CD4-positive, alpha-beta T cell (primary cell): ENCODE data around the gene PPIL1. TPM values are rescaled to one million over a fixed set of nuclear protein-coding genes. Genes with fewer than 3 reads are reported as not detected.

ENCODE experiments used
- ATAC-seq: fragments of 200-7000 bp; cut with Tn5 transposase; one replicate; pipeline ENCODE4 v1.10.0; 2022; ENCODE audit warnings: mild to moderate bottlenecking; ENCODE audit not compliant: poor library complexity
- CTCF ChIA-PET: fragments of 350-600 bp; sonication (Branson Sonifier 250); formaldehyde crosslinking; loops from one replicate; lab custom pipeline; 2021; ENCODE audit warnings: antibody characterized with exemption, inconsistent platforms; lab: Charles Lee
- POLR2A ChIA-PET: fragments of 350-600 bp; sonication (Branson Sonifier 250); formaldehyde crosslinking; loops from one replicate; lab custom pipeline; 2021; ENCODE audit warnings: antibody characterized with exemption, inconsistent platforms; lab: Charles Lee
- DNase-seq, 14 experiments: peaks; one replicate each; pipeline ENCODE4 v3.0.0-alpha.2; 2013 to 2020; ENCODE audit warnings: mixed read lengths in 2 of 14
- H3K27ac ChIP-seq, 2 donors: one replicate each; pipeline versions ENCODE4 v1.5.1 to v1.7.0; 2013; ENCODE audit warnings: low read length in 2 of 2, low read depth in 1 of 2, mild to moderate bottlenecking in 1 of 2
- H3K27me3 ChIP-seq, 2 experiments: 1 replicate in 1 of 2; 2 replicates in 1 of 2; pipeline versions ENCODE4 v1.6.1 to v1.7.0; 2013; ENCODE audit warnings: low read length in 2 of 2, control low read depth in 1 of 2, mild to moderate bottlenecking in 1 of 2, moderate library complexity in 1 of 2; ENCODE audit not compliant: insufficient read depth in 2 of 2, control insufficient read depth in 1 of 2
- H3K36me3 ChIP-seq: one replicate; pipeline ENCODE4 v1.6.1; 2013; ENCODE audit warnings: low read length, control low read depth; ENCODE audit not compliant: insufficient read depth
- H3K4me1 ChIP-seq: one replicate; pipeline ENCODE4 v1.6.1; 2013; ENCODE audit warnings: low read length, control low read depth; ENCODE audit not compliant: insufficient read depth
- H3K4me3 ChIP-seq: one replicate; pipeline ENCODE4 v1.5.1; 2013; ENCODE audit warnings: mild to moderate bottlenecking, low read length, moderate library complexity
- H3K9me3 ChIP-seq, 2 experiments: 1 replicate in 1 of 2; 2 replicates in 1 of 2; pipeline versions ENCODE4 v1.6.1 to v1.7.0; 2013; ENCODE audit warnings: low read length in 2 of 2, mild to moderate bottlenecking in 2 of 2, control low read depth in 1 of 2, moderate library complexity in 1 of 2; ENCODE audit not compliant: control insufficient read depth in 1 of 2, insufficient read depth in 1 of 2
- H3K27ac Mint-ChIP-seq: one replicate; pipeline ENCODE4 v1.8.0; 2020; ENCODE audit warnings: mixed read lengths
- H3K27me3 Mint-ChIP-seq: one replicate; pipeline ENCODE4 v1.8.0; 2021; ENCODE audit warnings: mixed read lengths
- H3K36me3 Mint-ChIP-seq: one replicate; pipeline ENCODE4 v1.8.0; 2021; ENCODE audit warnings: low read depth, mixed read lengths
- H3K4me1 Mint-ChIP-seq: one replicate; pipeline ENCODE4 v1.8.0; 2021; ENCODE audit warnings: low read depth, mixed read lengths
- H3K4me3 Mint-ChIP-seq: one replicate; pipeline ENCODE4 v1.8.0; 2020; ENCODE audit warnings: mild to moderate bottlenecking, mixed read lengths
- H3K9me3 Mint-ChIP-seq: one replicate; pipeline ENCODE4 v1.8.0; 2020; ENCODE audit warnings: mixed read lengths
- CTCF ChIP-seq: fragments of 200-600 bp; IDR thresholded peaks from one replicate; pipeline ENCODE4 v1.8.0; 2022; ENCODE audit warnings: antibody characterized with exemption, mild to moderate bottlenecking
- intact Hi-C, 2 experiments: fragments of 100-400 bp; cut with DNase I in 1 of 2; cut with micrococcal nuclease in 1 of 2; formaldehyde crosslinking; loops; one replicate each; pipeline versions ENCODE4 v1.15.1 to v1.9.0; 2023 to 2025; cut with DNase I, micrococcal nuclease
- total RNA-seq, 174 experiments: library from RNA in 2 of 174; stranded (reverse) in 2 of 174; gene quantifications; one replicate each; pipeline ENCODE4 v1.2.3 and lab custom pipeline; 2021 to 2026

Gene PPIL1
- total RNA-seq, 2 experiments from 2014 or later, result 1.8 to 2.2 TPM

DNA sequence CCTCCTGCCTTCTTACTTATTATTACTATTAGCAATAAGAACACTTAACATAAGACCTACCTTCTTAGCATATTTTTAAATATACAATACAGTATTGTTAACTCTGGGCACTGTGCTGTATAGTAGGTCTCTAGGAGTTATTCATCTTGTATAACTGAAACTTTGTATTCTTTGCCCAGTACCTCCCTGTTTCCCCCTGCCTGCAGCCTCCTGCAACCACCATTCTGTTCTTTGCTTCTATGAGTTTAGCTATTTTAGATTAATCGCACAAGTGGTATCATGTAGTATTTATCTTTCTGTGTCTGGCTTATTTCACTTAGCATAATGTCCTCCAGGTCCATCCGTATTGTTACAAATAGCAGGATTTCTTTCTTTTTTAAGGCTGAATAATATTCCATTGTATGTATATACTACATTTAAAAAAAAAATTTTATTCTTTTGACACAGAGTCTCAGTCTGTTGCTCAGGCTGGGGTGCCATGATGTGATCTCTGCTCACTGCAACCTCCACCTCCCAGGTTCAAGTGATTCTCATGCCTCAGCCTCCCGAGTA lies 15.6 kb upstream of the PPIL1 start:
- ATAC-seq (no peak), DNase-seq (no peak)
- H3K27ac ChIP-seq, result no peak overlapping the region
- no peak overlapping the region for H3K4me3 Mint-ChIP-seq
- no peaks in the 10 kb centered on the region for H3K27me3 ChIP-seq
- ChIA-PET CTCF (interaction anchor here (1.2 to 2.2 kb wide), 2 partner anchors 16 to 128 kb away, joined by 4 to 6 read pairs; partner anchors contain the start of gene PPIL1), POLR2A (interaction anchor here (0.6 to 1.8 kb wide), 4 partner anchors 15 to 633 kb away, joined by 3 to 6 read pairs (median 4); partner anchors contain the start of genes MTCH1 and PPIL1)
- peaks cover 50% of the 10 kb centered on the region for H3K4me1 Mint-ChIP-seq
- intact Hi-C loops, result no loop called here
- no peak overlapping the region for H3K4me3 ChIP-seq
- TF ChIP-seq CTCF, result no peak
- no peaks in the 10 kb centered on the region for H3K9me3 ChIP-seq
- no peaks in the 10 kb centered on the region for H3K27me3 Mint-ChIP-seq
- peak overlapping the region; percentile 2 for H3K27ac Mint-ChIP-seq
- H3K4me1 ChIP-seq, result peaks cover 16% of the 10 kb centered on the region
- H3K36me3 Mint-ChIP-seq, result peaks cover 21% of the 10 kb centered on the region
- H3K9me3 Mint-ChIP-seq, result no peaks in the 10 kb centered on the region
- H3K36me3 ChIP-seq, result peaks cover 18% of the 10 kb centered on the region

- peak overlapping the region; percentile 1 for H3K27ac Mint-ChIP-seq
- peaks cover 8% of the 10 kb centered on the region for H3K36me3 Mint-ChIP-seq
- CTCF ChIA-PET, result interaction anchor here (0.5 to 2.2 kb wide), 5 partner anchors 9 to 255 kb away, joined by 3 to 6 read pairs (median 4); partner anchors contain the start of gene PPIL1
These were observed 14.3 kb upstream of the PPIL1 start for GRCh38 chr6:36888654-36889481.

More at GRCh38 chr6:36888654-36889481, 14.3 kb upstream of the PPIL1 start:
- no peak for ATAC-seq
- Histone ChIP-seq H3K4me3 (no peak overlapping the region), H3K27ac (no peak overlapping the region), H3K9me3 (no peaks in the 10 kb centered on the region), H3K36me3 (peaks cover 9% of the 10 kb centered on the region), H3K27me3 (no peaks in the 10 kb centered on the region), H3K4me1 (peaks cover 19% of the 10 kb centered on the region)
- no peaks in the 10 kb centered on the region for H3K27me3 Mint-ChIP-seq
- H3K4me1 Mint-ChIP-seq, result peaks cover 47% of the 10 kb centered on the region
- peak overlapping the region; percentile 4 for H3K4me3 Mint-ChIP-seq
- no peak for TF ChIP-seq CTCF
- DNase-seq, result no peak
- intact Hi-C loops, result loop anchor here (5.0 kb wide), 3 partner anchors 73 to 368 kb away; partner anchors contain the start of genes PIM1 (in 1 of the 2), TBC1D22B (in 1 of the 2) and TMEM217 (in 1 of the 2)
- no peaks in the 10 kb centered on the region for H3K9me3 Mint-ChIP-seq
- POLR2A ChIA-PET, result interaction anchor here (1.3 to 1.8 kb wide), 3 partner anchors 14 to 129 kb away, joined by 3 to 6 read pairs (median 6); partner anchors contain the start of genes MTCH1 and PPIL1
